Measurements from ENCODE around the gene TCEAL3. TPM values are rescaled to one million over a fixed set of nuclear protein-coding genes. Genes with fewer than 3 reads are reported as not detected.
A peak's percentile ranks its signal among the peaks of the same experiment; 100 is the strongest.

The TCEAL3 gene
- polyA plus RNA-seq, 1 donor from 2014 or later = 42.5 TPM

DNA sequence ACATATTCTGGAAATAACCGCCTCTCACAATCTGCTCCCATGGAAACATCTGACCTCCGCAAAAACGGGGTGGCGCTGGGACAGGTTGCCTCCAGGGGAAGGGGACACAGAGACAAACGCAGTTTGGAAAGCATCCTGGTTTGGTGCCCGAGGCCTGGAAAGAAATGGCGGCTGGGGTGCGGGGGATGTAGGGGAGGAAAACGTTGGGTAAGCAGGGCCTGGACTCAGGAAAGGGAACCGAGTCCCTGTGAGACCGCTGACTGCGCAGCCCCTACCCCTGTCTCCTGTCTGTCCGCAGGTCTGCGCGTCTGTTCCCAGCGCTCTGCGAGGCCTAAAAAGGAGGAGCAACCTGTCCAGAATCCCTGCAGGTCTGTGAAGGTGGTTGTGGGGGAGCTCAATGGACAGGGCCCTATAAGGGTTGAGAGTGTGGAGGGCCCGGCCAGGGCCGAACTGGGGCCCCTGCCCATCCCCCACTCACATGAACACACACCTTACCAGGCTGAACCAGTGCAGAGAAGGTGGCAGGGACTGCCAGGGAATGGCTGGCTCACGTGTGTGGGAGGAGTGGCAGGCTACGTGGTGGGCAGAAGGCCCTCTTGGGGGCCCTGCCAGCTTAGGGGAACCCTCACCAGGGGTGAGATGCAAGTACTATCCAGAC, 672 bp downstream of the TCEAL3 start:
- no peaks in the 10 kb centered on the region for H3K79me2 ChIP-seq (replicated peaks; ENCODE audit: insufficient read depth, low read length)
- no peaks in the 10 kb centered on the region for H3K27me3 ChIP-seq (ENCODE audit: insufficient read depth, low read depth, low read length)
- peak overlapping the region; percentile 71 for H3K27ac ChIP-seq (ENCODE audit: low read length)
- H3K4me2 ChIP-seq (ENCODE audit: low read length) = peak overlapping the region; percentile 19
- peak overlapping the region; percentile 84 for H3K9ac ChIP-seq (ENCODE audit: low read length)
- H4K20me1 ChIP-seq (ENCODE audit: insufficient read depth) = no peaks in the 10 kb centered on the region
- no peak for TF ChIP-seq TAF1 (IDR thresholded peaks at IDR 0.05; ENCODE audit: low read depth)
- TF ChIP-seq, protein P1, sequence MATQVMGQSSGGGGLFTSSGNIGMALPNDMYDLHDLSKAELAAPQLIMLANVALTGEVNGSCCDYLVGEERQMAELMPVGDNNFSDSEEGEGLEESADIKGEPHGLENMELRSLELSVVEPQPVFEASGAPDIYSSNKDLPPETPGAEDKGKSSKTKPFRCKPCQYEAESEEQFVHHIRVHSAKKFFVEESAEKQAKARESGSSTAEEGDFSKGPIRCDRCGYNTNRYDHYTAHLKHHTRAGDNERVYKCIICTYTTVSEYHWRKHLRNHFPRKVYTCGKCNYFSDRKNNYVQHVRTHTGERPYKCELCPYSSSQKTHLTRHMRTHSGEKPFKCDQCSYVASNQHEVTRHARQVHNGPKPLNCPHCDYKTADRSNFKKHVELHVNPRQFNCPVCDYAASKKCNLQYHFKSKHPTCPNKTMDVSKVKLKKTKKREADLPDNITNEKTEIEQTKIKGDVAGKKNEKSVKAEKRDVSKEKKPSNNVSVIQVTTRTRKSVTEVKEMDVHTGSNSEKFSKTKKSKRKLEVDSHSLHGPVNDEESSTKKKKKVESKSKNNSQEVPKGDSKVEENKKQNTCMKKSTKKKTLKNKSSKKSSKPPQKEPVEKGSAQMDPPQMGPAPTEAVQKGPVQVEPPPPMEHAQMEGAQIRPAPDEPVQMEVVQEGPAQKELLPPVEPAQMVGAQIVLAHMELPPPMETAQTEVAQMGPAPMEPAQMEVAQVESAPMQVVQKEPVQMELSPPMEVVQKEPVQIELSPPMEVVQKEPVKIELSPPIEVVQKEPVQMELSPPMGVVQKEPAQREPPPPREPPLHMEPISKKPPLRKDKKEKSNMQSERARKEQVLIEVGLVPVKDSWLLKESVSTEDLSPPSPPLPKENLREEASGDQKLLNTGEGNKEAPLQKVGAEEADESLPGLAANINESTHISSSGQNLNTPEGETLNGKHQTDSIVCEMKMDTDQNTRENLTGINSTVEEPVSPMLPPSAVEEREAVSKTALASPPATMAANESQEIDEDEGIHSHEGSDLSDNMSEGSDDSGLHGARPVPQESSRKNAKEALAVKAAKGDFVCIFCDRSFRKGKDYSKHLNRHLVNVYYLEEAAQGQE (IDR thresholded peaks at IDR 0.05; ENCODE audit: borderline replicate concordance) = peak; percentile 40
- H3K4me3 ChIP-seq (ENCODE audit: low read length) = peak overlapping the region; percentile 69
- H3K9me2 ChIP-seq (ENCODE audit: insufficient read depth, low read length) = no peaks in the 10 kb centered on the region
- no peaks in the 10 kb centered on the region for H3K36me3 ChIP-seq (ENCODE audit: insufficient read depth, low read length)
- H3F3A ChIP-seq (ENCODE audit: insufficient read depth, low read length, poor library complexity, severe bottlenecking) = no peaks in the 10 kb centered on the region
- H2AFZ ChIP-seq (ENCODE audit: low read depth, low read length) = peak overlapping the region; percentile 21
- no peaks in the 10 kb centered on the region for H3K9me3 ChIP-seq (ENCODE audit: low read length)

DNA sequence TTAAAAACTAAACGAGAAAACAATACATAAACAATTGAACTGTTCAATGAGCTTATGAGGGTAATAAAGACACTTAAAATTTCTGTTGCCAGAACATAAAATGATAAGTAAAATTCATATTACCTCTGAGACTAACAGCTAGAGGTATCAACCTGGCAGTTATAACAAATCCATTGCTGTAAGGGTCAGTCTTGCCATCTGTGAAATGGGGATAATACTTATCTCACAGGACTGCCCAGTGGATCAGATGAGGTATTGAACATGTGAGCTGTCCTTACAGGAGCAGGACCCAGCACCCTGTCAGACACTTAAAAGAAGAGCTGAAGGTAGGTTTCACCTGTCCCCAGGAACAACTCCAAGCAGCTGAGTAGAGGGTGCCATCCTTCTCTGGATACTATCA, 2.5 kb downstream of the TCEAL3 start:
- Histone ChIP-seq H3K9me3 (ENCODE audit: low read length) (no peaks in the 10 kb centered on the region), H3K4me3 (ENCODE audit: low read length) (no peak overlapping the region), H3K36me3 (ENCODE audit: insufficient read depth, low read length) (no peaks in the 10 kb centered on the region), H3K9me2 (ENCODE audit: insufficient read depth, low read length) (no peaks in the 10 kb centered on the region), H3K27me3 (ENCODE audit: insufficient read depth, low read depth, low read length) (no peaks in the 10 kb centered on the region), H3K27ac (ENCODE audit: low read length) (no peak overlapping the region), H2AFZ (ENCODE audit: low read depth, low read length) (no peak overlapping the region), H3K79me2 (replicated peaks; ENCODE audit: insufficient read depth, low read length) (no peaks in the 10 kb centered on the region), H4K20me1 (ENCODE audit: insufficient read depth) (no peaks in the 10 kb centered on the region), H3K4me2 (ENCODE audit: low read length) (no peak overlapping the region), H3K9ac (ENCODE audit: low read length) (no peak overlapping the region), H3F3A (ENCODE audit: insufficient read depth, low read length, poor library complexity, severe bottlenecking) (no peaks in the 10 kb centered on the region)
- no peak for TF ChIP-seq EP300 (conservative IDR thresholded peaks at IDR 0.05; ENCODE audit: poor library complexity, severe bottlenecking)
- TF ChIP-seq, protein P1 (IDR thresholded peaks at IDR 0.05; ENCODE audit: borderline replicate concordance) = no peak
- TF ChIP-seq EZH2 (IDR thresholded peaks at IDR 0.05; ENCODE audit: borderline replicate concordance, insufficient read depth, low read length, poor library complexity, severe bottlenecking) = no peak
- TF ChIP-seq POLR2AphosphoS5 (IDR thresholded peaks at IDR 0.05) = no peak

DNA sequence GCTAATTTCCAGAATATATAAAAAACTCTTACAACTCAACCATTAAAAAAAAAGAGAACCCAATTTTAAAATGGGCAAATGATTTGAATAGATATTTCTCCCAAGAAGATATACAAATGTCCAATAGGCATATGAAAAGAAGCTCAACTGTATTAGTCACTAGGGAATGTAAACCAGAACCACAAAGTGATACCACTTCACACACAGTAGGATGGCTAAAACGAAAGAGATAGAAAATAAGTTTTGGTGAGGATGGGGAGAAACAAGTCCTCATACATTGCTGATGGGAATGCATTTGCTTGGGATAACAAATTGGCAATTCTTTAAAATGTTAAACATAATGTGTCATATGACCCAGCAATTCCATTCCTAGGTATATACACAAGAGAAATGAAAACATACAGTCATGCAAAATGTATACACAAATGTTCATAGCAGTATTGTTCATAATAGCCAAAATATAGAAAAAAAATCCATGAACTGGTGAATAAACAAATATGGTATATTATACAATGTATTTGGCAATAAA, 5.7 kb downstream of the TCEAL3 start:
- Histone ChIP-seq H3K9ac (ENCODE audit: low read length) (no peak overlapping the region), H4K20me1 (ENCODE audit: insufficient read depth) (no peaks in the 10 kb centered on the region), H3K27me3 (ENCODE audit: insufficient read depth, low read depth, low read length) (no peaks in the 10 kb centered on the region), H3K79me2 (replicated peaks; ENCODE audit: insufficient read depth, low read length) (no peaks in the 10 kb centered on the region), H3K4me3 (ENCODE audit: low read length) (no peak overlapping the region), H3F3A (ENCODE audit: insufficient read depth, low read length, poor library complexity, severe bottlenecking) (no peaks in the 10 kb centered on the region), H3K9me3 (ENCODE audit: low read length) (no peaks in the 10 kb centered on the region), H3K27ac (ENCODE audit: low read length) (no peak overlapping the region), H3K36me3 (ENCODE audit: insufficient read depth, low read length) (no peaks in the 10 kb centered on the region), H3K9me2 (ENCODE audit: insufficient read depth, low read length) (no peaks in the 10 kb centered on the region), H2AFZ (ENCODE audit: low read depth, low read length) (no peak overlapping the region), H3K4me2 (ENCODE audit: low read length) (no peak overlapping the region)
- TF ChIP-seq RAD21 (conservative IDR thresholded peaks at IDR 0.05) = no peak
- no peak for TF ChIP-seq EZH2 (IDR thresholded peaks at IDR 0.05; ENCODE audit: borderline replicate concordance, insufficient read depth, low read length, poor library complexity, severe bottlenecking)
- TF ChIP-seq, protein P2, sequence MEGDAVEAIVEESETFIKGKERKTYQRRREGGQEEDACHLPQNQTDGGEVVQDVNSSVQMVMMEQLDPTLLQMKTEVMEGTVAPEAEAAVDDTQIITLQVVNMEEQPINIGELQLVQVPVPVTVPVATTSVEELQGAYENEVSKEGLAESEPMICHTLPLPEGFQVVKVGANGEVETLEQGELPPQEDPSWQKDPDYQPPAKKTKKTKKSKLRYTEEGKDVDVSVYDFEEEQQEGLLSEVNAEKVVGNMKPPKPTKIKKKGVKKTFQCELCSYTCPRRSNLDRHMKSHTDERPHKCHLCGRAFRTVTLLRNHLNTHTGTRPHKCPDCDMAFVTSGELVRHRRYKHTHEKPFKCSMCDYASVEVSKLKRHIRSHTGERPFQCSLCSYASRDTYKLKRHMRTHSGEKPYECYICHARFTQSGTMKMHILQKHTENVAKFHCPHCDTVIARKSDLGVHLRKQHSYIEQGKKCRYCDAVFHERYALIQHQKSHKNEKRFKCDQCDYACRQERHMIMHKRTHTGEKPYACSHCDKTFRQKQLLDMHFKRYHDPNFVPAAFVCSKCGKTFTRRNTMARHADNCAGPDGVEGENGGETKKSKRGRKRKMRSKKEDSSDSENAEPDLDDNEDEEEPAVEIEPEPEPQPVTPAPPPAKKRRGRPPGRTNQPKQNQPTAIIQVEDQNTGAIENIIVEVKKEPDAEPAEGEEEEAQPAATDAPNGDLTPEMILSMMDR (IDR thresholded peaks at IDR 0.05; ENCODE audit: poor library complexity, severe bottlenecking) = no peak
- no peak for TF ChIP-seq POLR2AphosphoS5 (IDR thresholded peaks at IDR 0.05)
